DND-41 (cell line): ENCODE data around the gene FOLR3.

ENCODE experiments used
- EZH2 ChIP-seq: IDR thresholded peaks from 3 replicates; pipeline ENCODE4 v1.6.1; 2012; ENCODE audit warnings: borderline replicate concordance, low read depth, mild to moderate bottlenecking, moderate library complexity, low read length, inconsistent platforms; ENCODE audit not compliant: severe bottlenecking
- TF ChIP-seq, protein P1 (sequence below): IDR thresholded peaks from 2 replicates; pipeline ENCODE4 v1.5.1; 2012; ENCODE audit warnings: borderline replicate concordance, low read length, moderate library complexity, mild to moderate bottlenecking; ENCODE audit not compliant: poor library complexity, severe bottlenecking; ENCODE audit errors: extremely low read depth

GRCh38 chr11:72150882-72151281 lies 15.4 kb downstream of the FOLR3 start:
- TF ChIP-seq, protein P1, sequence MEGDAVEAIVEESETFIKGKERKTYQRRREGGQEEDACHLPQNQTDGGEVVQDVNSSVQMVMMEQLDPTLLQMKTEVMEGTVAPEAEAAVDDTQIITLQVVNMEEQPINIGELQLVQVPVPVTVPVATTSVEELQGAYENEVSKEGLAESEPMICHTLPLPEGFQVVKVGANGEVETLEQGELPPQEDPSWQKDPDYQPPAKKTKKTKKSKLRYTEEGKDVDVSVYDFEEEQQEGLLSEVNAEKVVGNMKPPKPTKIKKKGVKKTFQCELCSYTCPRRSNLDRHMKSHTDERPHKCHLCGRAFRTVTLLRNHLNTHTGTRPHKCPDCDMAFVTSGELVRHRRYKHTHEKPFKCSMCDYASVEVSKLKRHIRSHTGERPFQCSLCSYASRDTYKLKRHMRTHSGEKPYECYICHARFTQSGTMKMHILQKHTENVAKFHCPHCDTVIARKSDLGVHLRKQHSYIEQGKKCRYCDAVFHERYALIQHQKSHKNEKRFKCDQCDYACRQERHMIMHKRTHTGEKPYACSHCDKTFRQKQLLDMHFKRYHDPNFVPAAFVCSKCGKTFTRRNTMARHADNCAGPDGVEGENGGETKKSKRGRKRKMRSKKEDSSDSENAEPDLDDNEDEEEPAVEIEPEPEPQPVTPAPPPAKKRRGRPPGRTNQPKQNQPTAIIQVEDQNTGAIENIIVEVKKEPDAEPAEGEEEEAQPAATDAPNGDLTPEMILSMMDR: no peak
- no peak for TF ChIP-seq EZH2
